Testis (tissue), 3 donors: Measurements from ENCODE around the gene KLHL33. TPM values are rescaled to one million over a fixed set of nuclear protein-coding genes. Genes with fewer than 3 reads are reported as not detected.
"Not testable (repeated sequence)": the region's sequence is repeated elsewhere in the genome, so short reads cannot be mapped to it uniquely, and the experiment has no call there.

Experiments
- DNase-seq: peaks from one replicate; pipeline ENCODE4 v3.0.0-alpha.2; 2019
- H3K27ac ChIP-seq, 2 donors: fragments of 200-600 bp; sonication (generic); one replicate each; pipeline ENCODE4 v1.5.1; 2019
- H3K27me3 ChIP-seq: fragments of 200-600 bp; sonication (generic); one replicate; pipeline ENCODE4 v1.5.1; 2019
- H3K36me3 ChIP-seq: fragments of 200-600 bp; sonication (generic); one replicate; pipeline ENCODE4 v1.5.1; 2017; ENCODE audit warnings: low read depth; ENCODE audit errors: missing control alignments
- H3K4me1 ChIP-seq: fragments of 200-600 bp; sonication (generic); one replicate; pipeline ENCODE4 v1.5.1; 2019
- H3K4me3 ChIP-seq, 2 donors: fragments of 200-600 bp; sonication (generic); one replicate each; pipeline ENCODE4 v1.5.1; 2017 to 2019
- H3K9me3 ChIP-seq: fragments of 200-600 bp; sonication (generic); one replicate; pipeline ENCODE4 v1.5.1; 2017
- CTCF ChIP-seq, 3 experiments: fragments of 450-650 bp in 2 of 3; fragments of 200-600 bp in 1 of 3; sonication (generic) in 1 of 3; IDR thresholded peaks; one replicate each; pipeline ENCODE4 v1.5.1; 2016 to 2019; ENCODE audit warnings: antibody characterized with exemption in 3 of 3, mild to moderate bottlenecking in 2 of 3, moderate library complexity in 1 of 3
- POLR2A ChIP-seq: fragments of 450-650 bp; IDR thresholded peaks from one replicate; pipeline ENCODE4 v1.6.1; 2017; ENCODE audit warnings: antibody characterized with exemption, mild to moderate bottlenecking, moderate library complexity
- WGBS, 2 donors: methylation state at CpG; one replicate each; pipeline ENCODE4 v1.1.5; 2018; 5-methylcytosine and 5-hydroxymethylcytosine counted together
- intact Hi-C: fragments of 100-400 bp; cut with DNase I; formaldehyde crosslinking; loops from one replicate; pipeline ENCODE4 v1.15.1; 2023; ENCODE audit warnings: low total_unique reads
- polyA plus RNA-seq: library from polyadenylated mRNA; stranded (reverse); fragments of 350-450 nt; fragmentation: Illumina TruSeq; extraction: RNeasy Lipid Tissue Mini Kit (QIAGEN cat#74804); gene quantifications from one replicate; pipeline ENCODE4 v1.2.3, GENCODE V29; 2014; ENCODE audit warnings: low read depth, low replicate concordance; ENCODE audit not compliant: insufficient read depth
- total RNA-seq, 2 donors: library from RNA; depleted of rRNA; stranded (reverse); fragments of >200 nt; gene quantifications; one replicate each; pipeline ENCODE4 v1.2.3, GENCODE V29; 2016

Gene KLHL33
- total and polyA plus RNA-seq, 3 donors from 2014 or later: 0.67 to 1.6 (median 1.2) TPM

GRCh38 chr14:20458031-20458789 lies 22.2 kb upstream of the KLHL33 start:
- no peak overlapping the region for H3K4me3 ChIP-seq
- H3K27ac ChIP-seq: peak overlapping the region in 1 of 2 donors; percentile 14
- no peaks in the 10 kb centered on the region for H3K9me3 ChIP-seq
- intact Hi-C loops: loop anchor here (10.0 kb wide), 1 partner anchor 113 kb away; the partner anchor contains the start of gene PARP2
- DNase-seq: no peak
- no peaks in the 10 kb centered on the region for H3K27me3 ChIP-seq
- no peaks in the 10 kb centered on the region for H3K36me3 ChIP-seq
- TF ChIP-seq POLR2A (no peak), CTCF (IDR thresholded peaks at IDR 0.05) (no peak)
- 63 to 67% methylated on average over 8 of the region's 8 CpGs for WGBS, 2 donors
- peaks cover 23% of the 10 kb centered on the region for H3K4me1 ChIP-seq

GRCh38 chr14:20456971-20457370 lies 21.0 kb upstream of the KLHL33 start:
- H3K27ac ChIP-seq: peak overlapping the region in 1 of 2 donors; percentile 14
- H3K4me3 ChIP-seq: no peak overlapping the region
- peaks cover 24% of the 10 kb centered on the region for H3K4me1 ChIP-seq
- WGBS, 2 donors: 80 to 81% methylated on average over 13 of the region's 13 CpGs
- TF ChIP-seq CTCF (IDR thresholded peaks at IDR 0.05): no peak
- TF ChIP-seq POLR2A: no peak
- H3K36me3 ChIP-seq: no peaks in the 10 kb centered on the region
- DNase-seq: no peak
- intact Hi-C loops: loop anchor here (10.0 kb wide), 1 partner anchor 112 kb away; the partner anchor contains the start of gene PARP2
- no peaks in the 10 kb centered on the region for H3K27me3 ChIP-seq
- no peaks in the 10 kb centered on the region for H3K9me3 ChIP-seq

GRCh38 chr14:20455355-20456300 lies 19.7 kb upstream of the KLHL33 start:
- 1% methylated on average over 38 to 39 of the region's 39 CpGs for whole genome bisulfite sequencing, 2 donors
- intact Hi-C loops: loop anchor here (10.0 kb wide), 1 partner anchor 111 kb away; the partner anchor contains the start of gene PARP2
- H3K27me3 ChIP-seq: no peaks in the 10 kb centered on the region
- TF ChIP-seq POLR2A: no peak
- TF ChIP-seq CTCF (IDR thresholded peaks at IDR 0.05): no peak
- H3K9me3 ChIP-seq: no peaks in the 10 kb centered on the region
- peak overlapping the region; percentile 69 to 89 for H3K4me3 ChIP-seq
- H3K36me3 ChIP-seq: no peaks in the 10 kb centered on the region
- peak overlapping the region; percentile 84 to 91 for H3K27ac ChIP-seq
- H3K4me1 ChIP-seq: peaks cover 22% of the 10 kb centered on the region
- no peak for DNase-seq

GRCh38 chr14:20454516-20455354 lies 18.8 kb upstream of the KLHL33 start, which contains the start of the genes APEX1 and OSGEP:
Gene APEX1 (plus strand): TSS chr14:20455226. CDS start chr14:20455646, 420 bp downstream.
Gene OSGEP (minus strand): TSS chr14:20454812. CDS start chr14:20454683, 129 bp downstream.
- Histone ChIP-seq H3K27ac (peak within 1 kb of the TSS; percentile 84 to 91), H3K9me3 (no peaks in the 10 kb centered on the region), H3K4me3 (peak within 1 kb of the TSS; percentile 69 to 89), H3K4me1 (peaks cover 14% of the 10 kb centered on the region), H3K27me3 (no peaks in the 10 kb centered on the region), H3K36me3 (no peaks in the 10 kb centered on the region)
- WGBS, 2 donors: 0 to 1% methylated on average over 52 to 55 of the region's 56 CpGs
- intact Hi-C loops: loop anchor here (10.0 kb wide), 1 partner anchor 110 kb away; the partner anchor contains the start of gene PARP2
- peak; percentile 99 for DNase-seq
- TF ChIP-seq CTCF (IDR thresholded peaks at IDR 0.05): no peak
- peak; percentile 19 for TF ChIP-seq POLR2A

- H3K36me3 ChIP-seq, H3K27ac ChIP-seq: not testable (repeated sequence)
Measured at GRCh38 chr14:20452831-20453230, 16.9 kb upstream of the KLHL33 start.

More at GRCh38 chr14:20452831-20453230, 16.9 kb upstream of the KLHL33 start:
- DNase-seq, H3K27me3 ChIP-seq, H3K9me3 ChIP-seq, H3K4me3 ChIP-seq: not testable (repeated sequence)
- intact Hi-C loops: loop anchor here (10.0 kb wide), 1 partner anchor 108 kb away; the partner anchor contains the start of gene PARP2
- 89 to 91% methylated on average over 8 of the region's 8 CpGs for WGBS, 2 donors
- H3K4me1 ChIP-seq: peaks cover 14% of the 10 kb centered on the region
